Measurements from ENCODE around the gene NOP10.
A peak's percentile ranks its signal among the peaks of the same experiment; 100 is the strongest.
"Not testable (repeated sequence)": the region's sequence is repeated elsewhere in the genome, so short reads cannot be mapped to it uniquely, and the experiment has no call there.

The NOP10 gene

DNA sequence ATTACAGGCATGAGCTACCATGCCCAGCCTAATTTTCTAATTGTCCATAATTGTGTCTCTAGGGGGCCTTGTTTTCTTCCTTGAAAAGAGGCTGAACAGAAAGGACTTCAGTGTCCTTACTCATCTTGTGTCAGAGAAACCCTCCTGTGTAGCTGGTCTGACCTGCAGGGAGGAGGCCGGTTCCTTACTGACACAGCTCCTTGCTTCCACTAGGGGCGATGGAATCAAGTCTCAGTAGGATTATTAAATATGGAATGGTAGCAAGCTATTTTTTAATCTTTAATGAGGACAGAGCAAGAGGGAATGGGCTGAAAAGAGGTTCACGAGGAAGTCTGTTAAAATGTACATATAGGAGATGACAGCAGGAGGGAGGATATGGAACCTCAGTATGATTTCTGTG, 15.4 kb upstream of the NOP10 start:
- DNase-seq: no peak

GRCh38 chr15:34357653-34358052, 14.7 kb upstream of the NOP10 start:
- DNase-seq: no peak

GRCh38 chr15:34355241-34355640, 12.3 kb upstream of the NOP10 start:
- no peak for DNase-seq

DNA sequence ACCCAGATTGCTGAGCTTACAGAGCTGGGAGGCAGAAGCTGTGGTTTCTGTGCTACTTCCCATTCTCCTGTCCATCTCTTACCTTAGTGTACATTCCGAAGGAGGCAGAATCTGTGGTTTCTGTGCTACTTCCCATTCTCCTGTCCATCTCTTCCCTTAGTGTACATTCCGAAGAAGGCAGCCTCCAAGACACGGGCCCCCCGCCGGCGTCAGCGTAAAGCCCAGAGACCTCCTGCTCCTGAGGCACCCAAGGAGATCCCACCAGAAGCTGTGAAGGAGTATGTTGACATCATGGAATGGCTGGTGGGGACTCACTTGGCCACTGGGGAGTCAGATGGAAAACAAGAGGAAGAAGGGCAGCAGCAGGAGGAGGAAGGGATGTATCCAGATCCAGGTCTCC, 11.3 kb upstream of the NOP10 start:
- no peak for DNase-seq

DNA sequence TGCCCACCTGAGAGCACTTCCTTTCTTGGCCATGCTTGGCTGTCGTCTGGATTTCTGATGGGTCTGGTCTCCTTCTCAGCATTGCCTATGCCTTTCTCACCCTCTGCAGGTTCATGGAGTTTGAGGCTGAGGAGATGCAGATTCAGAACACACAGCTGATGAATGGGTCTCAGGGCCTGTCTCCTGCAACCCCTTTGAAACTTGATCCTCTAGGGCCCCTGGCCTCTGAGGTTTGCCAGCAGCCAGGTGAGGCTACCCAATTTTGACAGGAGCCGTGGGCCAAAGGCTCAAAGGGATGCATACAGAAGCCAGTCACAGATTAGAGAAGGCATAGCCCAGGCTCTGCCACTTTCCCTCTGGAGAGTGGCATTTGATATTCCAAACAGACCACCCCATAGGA, 10.7 kb upstream of the NOP10 start:
- no peak for DNase-seq

GRCh38 chr15:34352996-34353395, 10.1 kb upstream of the NOP10 start:
- DNase-seq: not testable (repeated sequence)

- DNase-seq: no peak
These were observed 6.8 kb upstream of the NOP10 start for GRCh38 chr15:34349769-34350168.

DNA sequence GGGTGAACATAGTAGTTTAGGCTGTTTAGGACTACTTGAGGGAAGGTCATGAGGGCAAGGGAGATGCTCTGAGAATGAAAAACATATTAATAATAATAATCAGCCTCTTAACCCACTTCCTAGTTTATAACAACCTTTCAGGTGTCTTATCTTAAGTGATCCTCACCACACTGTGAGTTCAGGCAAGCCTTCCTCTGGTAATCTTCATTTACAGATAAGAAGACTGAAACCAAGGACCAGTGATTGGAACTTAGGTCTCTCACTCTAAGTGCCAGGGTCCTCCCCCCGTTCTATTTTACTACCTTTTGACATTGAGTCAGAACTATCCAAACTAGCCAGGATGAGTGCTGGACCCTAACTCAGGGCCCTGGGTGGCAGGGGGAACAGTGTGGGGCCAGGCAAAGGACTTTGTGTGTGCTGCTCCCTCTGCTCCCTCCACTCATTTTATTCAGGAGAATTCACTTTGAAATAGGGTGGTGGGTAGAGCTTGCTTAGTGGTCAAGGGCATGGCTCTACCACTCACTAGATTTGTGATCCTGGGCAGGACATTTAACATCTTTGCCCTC, 5.9 kb upstream of the NOP10 start:
- DNase-seq: no peak

- no peak for DNase-seq
These were observed 5.2 kb upstream of the NOP10 start for GRCh38 chr15:34347951-34348638.

DNA sequence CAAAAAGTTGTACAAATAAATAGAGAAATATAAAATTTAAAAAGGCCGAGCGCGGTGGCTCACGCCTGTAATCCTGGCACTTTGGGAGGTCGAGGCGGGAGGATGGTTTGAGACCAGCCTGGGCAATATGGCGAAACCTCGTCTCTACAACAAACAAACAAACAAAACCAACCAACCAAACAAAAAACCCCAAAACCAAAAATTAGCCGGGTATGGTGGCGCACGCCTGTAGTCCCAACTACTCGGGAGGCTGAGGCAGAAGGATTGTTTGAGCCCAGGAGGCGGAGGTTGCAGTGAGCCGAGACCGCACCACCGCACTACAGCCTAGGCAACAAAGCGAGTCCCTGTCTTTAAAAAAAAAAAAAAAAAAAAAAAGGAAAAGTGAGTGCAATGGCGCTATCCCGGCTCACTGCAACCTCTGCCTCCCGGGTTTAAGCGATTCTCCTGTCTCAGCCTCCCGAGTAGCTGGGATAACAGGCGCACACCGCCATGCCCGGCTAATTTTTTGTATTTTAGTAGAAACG, 661 bp downstream of the NOP10 start:
- DNase-seq: not testable (repeated sequence)

DNA sequence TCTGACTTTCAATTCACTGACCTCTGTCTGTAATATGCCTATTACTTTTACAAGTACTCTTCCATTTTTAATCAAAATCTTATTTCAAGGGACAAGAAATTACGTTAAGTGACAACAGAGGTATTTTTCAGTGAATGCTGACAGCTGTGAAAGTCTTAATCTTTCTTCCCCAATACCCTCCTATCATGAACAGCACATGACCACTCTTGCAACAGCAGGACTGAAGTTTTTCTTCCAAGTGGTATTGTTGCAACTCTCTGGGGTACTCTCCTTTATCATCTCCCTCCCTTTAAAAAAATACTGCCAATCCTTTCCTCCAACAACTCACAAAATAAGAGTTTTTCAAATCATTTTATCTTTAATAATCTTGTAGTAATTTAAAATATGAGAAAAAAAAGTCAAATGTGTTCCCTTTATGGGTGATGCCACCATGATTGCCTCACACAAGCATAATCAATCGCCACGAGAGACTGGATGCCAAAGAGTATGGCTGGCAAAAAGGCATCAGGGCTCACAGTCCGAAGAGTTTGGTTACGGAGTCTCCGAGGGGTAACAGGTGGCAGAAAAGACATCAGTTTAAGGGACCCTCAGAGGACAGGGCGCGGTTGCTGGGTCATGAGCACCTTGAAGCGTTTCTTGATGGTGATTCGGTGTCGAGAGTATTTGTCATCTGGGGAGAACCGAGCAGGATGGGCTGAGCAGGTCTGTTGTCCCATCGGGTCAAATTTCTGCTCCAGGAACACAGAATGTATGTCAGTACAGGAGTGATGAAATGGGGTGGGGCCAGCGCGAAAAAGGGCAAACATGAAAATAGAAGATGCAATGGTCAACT, 1.3 kb downstream of the NOP10 start:
- no peak for DNase-seq

DNA sequence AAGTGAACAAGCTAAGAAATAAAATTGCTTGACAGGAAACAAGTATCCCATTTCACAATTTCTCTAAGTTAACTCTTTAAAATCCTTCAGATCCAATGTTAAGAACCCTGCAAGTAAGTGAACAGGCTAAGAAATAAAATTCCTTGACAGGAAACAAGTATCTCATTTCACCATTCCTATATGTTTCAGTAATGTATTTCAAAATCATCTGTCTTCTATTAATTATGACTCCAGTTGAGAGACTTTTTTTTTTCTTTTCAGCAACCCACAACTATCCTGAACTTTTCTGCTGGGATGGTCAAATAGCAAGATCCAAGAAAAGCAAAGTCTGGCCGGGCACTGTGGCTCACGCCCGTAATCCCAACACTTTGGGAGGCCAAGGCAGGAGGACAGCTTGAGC, 3.0 kb downstream of the NOP10 start:
- DNase-seq: no peak

DNA sequence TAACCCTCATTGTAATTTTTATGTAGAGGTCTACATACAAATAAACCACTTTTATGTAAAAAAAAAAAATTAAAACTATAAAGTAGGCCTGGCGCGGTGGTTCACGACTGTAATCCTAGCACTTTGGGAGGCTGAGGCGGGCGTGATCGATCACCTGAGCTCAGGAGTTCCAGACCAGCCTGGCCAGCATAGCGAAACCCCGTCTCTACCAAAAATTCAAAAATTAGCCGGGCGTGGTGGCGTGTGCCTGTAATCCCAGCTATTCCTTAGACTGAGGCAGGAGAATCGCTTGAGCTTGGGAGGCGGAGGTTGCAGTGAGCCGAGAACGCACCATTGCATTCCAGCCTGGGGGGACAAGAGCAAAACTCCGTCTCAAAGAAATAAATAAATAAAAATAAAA, 4.6 kb downstream of the NOP10 start:
- no peak for DNase-seq

- peak; percentile 91 for DNase-seq
These were observed 5.2 kb downstream of the NOP10 start, which contains the start of gene SLC12A6 for GRCh38 chr15:34337557-34338306. TSS of gene SLC12A6 (minus strand) at chr15:34337781. CDS start at chr15:34336680, 1,101 bp downstream.

GRCh38 chr15:34336991-34337556, 5.9 kb downstream of the NOP10 start:
- no peak for DNase-seq

- no peak for DNase-seq
These were observed 6.5 kb downstream of the NOP10 start for GRCh38 chr15:34336231-34336990.

- DNase-seq: peak; percentile 59
These were observed 7.5 kb downstream of the NOP10 start for GRCh38 chr15:34335176-34336032.

- no peak for DNase-seq
These were observed 8.3 kb downstream of the NOP10 start for GRCh38 chr15:34334672-34335071.

DNA sequence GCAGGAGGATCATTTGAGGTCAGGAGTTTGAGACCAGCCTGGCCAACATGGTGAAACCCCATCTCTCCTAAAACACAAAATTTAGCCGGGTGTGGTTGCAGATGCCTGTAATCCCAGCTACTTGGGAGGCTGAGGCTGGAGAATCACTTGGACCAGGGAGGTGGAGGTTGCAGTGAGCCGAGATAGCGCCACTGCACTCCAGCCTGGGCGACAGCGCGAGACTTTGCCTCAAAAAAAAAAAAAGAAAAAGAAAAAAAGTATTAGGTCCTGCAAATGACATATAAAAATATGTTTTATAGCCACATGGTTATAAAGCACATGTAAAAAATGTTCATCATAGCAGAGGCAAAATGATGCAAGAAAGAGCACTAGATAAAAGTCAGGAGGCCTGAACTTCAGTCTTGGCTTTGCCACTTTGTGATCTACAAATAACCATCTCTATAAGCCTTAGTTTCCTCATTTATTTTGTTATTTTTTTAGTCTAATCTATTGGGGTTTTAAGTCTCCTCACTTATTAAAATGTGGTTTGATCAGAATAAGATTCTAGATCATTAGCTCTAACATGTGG, 10.3 kb downstream of the NOP10 start:
- no peak for DNase-seq

- peak; percentile 63 for DNase-seq
These were observed 11.1 kb downstream of the NOP10 start for GRCh38 chr15:34331809-34332208.
